Sciatic nerve (tissue), 2 donors: Measurements from ENCODE around the gene DENND2C. TPM values are rescaled to one million over a fixed set of nuclear protein-coding genes. Genes with fewer than 3 reads are reported as not detected.

Experiments used
- ATAC-seq: fragments of 200-7000 bp; cut with Tn5 transposase; one replicate; pipeline ENCODE4 v1.9.1; 2020; ENCODE audit warnings: mild to moderate bottlenecking, moderate library complexity
- DNase-seq: peaks from one replicate; pipeline ENCODE4 v3.0.0-alpha.2; 2020; ENCODE audit warnings: low spot score
- intact Hi-C: fragments of 100-400 bp; cut with DNase I; formaldehyde crosslinking; loops from one replicate; pipeline ENCODE4 v1.14.2; 2022
- total RNA-seq: library from RNA; stranded (reverse); fragmentation: NEBNext Ultra II Directional; extraction: Animal tissue kit (Norgen Biotek cat#: 25700); gene quantifications from one replicate; pipeline ENCODE4 v1.2.1, GENCODE V29; 2021
- donor health status: DM: no; HTN: no; CAD: no.
- donor health status: DM: no; HTN: no; CAD: no.

DENND2C gene
- total RNA-seq, result 4.5 TPM

DNA sequence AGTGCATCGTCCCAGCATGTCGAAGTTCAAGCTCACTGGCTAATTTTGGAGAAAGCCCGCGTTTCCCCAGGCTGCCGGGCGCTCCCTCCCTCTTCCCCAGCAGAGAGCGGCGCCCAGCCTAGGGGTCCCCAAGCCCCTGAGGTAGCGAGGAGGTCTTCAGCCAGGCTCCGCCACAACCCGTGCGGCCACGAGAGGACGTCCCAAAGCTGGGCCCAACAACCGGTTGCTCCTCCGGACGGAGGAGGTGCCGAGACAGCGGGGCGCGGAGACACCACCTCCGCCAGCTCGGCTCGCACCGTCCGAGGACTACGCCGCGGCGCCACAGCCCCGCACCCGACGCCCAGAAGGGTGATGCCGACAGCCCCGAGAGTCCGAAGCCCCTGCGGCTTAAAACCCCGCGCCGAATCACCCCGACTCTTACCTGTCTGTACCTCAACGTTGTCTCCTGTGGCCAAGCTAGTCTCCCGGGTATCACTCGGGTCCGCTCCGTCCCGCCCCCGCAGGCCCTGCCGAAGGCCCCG lies at the start of gene DENND2C:
Gene DENND2C (minus strand): TSS at position 488 of the 521 bp plus-strand sequence. CDS start 44,065 bp downstream, outside the sequence.
- peak; percentile 78 for ATAC-seq
- intact Hi-C loops, result no loop called here
- no peak for DNase-seq

- no peak for ATAC-seq
- intact Hi-C loops, result no loop called here
- no peak for DNase-seq
Measured at GRCh38 chr1:114719424-114719787, 49.6 kb upstream of the DENND2C start.

GRCh38 chr1:114718661-114719423 lies 49.0 kb upstream of the DENND2C start:
- DNase-seq (no peak), ATAC-seq (no peak)
- intact Hi-C loops, result no loop called here

DNA sequence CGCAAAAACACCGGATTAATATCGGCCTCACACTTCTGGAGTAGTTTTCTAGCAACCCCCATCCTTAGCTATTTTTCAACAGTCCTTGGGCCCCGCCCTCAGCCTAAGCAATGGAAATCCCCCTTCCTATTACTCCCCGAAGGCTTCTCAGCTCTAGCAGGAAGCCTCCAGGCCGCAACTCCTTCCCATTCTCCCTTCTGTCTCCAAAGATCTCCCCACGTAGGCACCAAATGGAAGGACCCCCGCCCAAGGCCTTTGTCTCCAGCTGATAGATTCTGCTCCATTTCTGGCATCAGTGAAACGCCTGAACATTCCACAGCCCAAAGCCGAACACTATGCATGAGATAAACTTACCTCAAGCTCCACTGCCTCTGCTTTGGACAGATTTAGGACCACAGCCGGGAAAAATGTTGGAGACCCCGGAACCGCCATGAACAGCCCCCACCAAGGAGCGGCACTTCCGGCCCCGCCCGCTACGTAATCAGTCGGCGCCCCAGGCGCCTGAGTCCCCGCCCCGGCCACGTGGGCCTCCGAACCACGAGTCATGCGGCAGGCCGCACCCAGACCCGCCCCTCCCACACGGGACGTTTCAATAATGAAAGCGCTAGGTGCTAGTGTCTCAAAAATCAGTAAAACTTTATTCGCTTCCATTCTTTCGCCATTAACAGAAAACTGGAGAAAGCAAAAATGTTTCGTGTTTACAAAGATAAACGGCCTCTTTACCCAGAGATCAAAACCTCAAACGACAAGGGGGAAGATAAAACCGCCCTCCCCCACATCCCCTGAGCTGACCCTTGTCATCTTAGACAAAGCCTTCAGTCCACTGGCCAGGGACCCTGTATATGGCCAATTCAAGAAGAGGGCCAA lies 46.7 kb upstream of the DENND2C start, which contains the start of gene NRAS:
Gene NRAS (minus strand): TSS at position 468 of the 867 bp plus-strand sequence. CDS start 611 bp downstream, outside the sequence.
- intact Hi-C loops, result no loop called here
- peak; percentile 98 for DNase-seq
- ATAC-seq, result peak; percentile 100

DNA sequence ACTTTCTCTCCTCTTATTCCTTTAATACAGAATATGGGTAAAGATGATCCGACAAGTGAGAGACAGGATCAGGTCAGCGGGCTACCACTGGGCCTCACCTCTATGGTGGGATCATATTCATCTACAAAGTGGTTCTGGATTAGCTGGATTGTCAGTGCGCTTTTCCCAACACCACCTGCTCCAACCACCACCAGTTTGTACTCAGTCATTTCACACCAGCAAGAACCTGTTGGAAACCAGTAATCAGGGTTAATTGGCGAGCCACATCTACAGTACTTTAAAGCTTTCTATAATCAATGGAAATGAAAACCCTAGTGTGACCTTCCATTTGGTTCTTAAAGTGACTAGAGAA lies 46.1 kb upstream of the DENND2C start:
- intact Hi-C loops, result no loop called here
- no peak for ATAC-seq
- no peak for DNase-seq

- intact Hi-C loops, result no loop called here
- no peak for DNase-seq
- no peak for ATAC-seq
Measured at GRCh38 chr1:114712977-114713376, 43.1 kb upstream of the DENND2C start.

DNA sequence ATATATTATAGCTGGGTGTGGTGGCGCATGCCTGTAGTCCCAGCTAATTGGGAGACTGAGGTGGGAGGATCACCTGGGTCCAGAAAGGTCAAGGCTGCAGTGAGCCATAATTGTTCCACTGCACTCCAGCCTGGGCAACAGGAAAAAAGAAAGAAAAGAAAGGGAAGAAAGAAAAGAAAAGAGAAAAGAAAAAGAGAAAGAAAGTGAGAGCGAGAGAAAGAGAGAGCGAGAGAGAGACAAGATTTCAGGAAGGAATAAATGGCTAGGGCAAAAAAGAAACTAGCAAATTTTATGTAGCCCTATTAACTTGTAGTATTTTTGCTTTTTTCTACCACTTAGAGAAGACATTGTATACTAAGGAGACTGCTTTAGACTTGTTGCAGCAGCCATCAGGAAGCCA lies 40.5 kb upstream of the DENND2C start:
- intact Hi-C loops, result no loop called here
- ATAC-seq (no peak), DNase-seq (no peak)

- intact Hi-C loops, result no loop called here
- no peak for ATAC-seq
- DNase-seq, result no peak
Measured at GRCh38 chr1:114707604-114708003, 37.8 kb upstream of the DENND2C start.

GRCh38 chr1:114703242-114703641 lies 33.4 kb upstream of the DENND2C start:
- intact Hi-C loops, result no loop called here
- ATAC-seq, result no peak
- DNase-seq, result no peak

- intact Hi-C loops, result no loop called here
- DNase-seq, result no peak
- no peak for ATAC-seq
Measured at GRCh38 chr1:114702737-114703136, 32.9 kb upstream of the DENND2C start.

DNA sequence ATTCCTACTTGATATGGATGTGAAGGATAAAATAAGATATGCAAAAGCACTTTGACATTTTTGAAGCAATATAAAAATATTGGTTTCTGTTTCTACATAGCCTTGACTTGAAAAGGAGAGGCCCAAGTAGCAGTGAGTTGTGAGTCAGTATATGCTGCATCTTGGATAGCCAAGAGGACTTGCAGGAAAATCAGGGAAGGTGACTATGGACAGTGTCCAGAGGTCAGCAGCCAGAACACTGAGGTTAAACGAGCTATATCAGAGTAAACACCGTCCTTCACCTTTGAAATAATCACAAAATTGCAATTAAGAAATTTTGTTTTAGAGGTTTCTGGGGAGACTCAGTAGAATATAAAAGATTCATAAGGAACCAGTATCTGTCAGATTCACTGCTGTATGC lies 32.1 kb upstream of the DENND2C start:
- DNase-seq (no peak), ATAC-seq (no peak)
- intact Hi-C loops, result no loop called here

GRCh38 chr1:114700036-114700600 lies 30.3 kb upstream of the DENND2C start:
- intact Hi-C loops, result no loop called here
- DNase-seq (no peak), ATAC-seq (no peak)

- no peak for DNase-seq
- no peak for ATAC-seq
- intact Hi-C loops, result no loop called here
Measured at GRCh38 chr1:114696810-114697209, 27.0 kb upstream of the DENND2C start.

DNA sequence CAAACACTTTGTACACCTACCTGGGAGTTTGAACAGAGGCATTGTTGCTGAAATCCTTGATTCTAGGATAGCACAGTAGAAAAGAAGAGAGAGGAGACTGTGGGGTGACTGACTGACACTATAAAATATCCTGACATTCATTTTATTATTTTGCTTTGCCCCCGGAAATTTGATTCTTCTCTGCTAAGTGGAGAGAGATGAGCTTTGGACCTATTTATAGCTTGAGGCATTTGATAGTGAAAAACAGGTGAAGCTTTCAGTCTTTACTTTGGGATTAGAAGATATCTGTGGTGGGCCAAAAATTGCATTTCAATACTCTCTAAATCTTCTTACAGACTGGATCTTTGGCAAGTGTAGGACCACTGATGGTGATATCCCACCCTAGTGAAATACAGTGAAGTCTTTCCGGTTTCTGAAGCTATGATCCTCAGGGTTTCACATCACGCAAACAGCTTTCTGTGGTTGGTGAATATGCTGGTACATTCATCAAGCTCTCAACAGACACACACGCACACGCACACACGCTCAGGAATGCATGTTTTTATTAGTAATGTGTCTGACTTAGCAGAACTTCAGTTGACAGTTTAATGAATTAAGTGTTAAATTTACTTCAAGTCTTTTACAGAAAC lies 25.7 kb upstream of the DENND2C start, which contains the start of gene AMPD1:
Gene AMPD1 (minus strand): TSS at position 117 of the 629 bp plus-strand sequence. CDS start 75 bp downstream, at position 42.
- intact Hi-C loops, result no loop called here
- DNase-seq (no peak), ATAC-seq (no peak)

DNA sequence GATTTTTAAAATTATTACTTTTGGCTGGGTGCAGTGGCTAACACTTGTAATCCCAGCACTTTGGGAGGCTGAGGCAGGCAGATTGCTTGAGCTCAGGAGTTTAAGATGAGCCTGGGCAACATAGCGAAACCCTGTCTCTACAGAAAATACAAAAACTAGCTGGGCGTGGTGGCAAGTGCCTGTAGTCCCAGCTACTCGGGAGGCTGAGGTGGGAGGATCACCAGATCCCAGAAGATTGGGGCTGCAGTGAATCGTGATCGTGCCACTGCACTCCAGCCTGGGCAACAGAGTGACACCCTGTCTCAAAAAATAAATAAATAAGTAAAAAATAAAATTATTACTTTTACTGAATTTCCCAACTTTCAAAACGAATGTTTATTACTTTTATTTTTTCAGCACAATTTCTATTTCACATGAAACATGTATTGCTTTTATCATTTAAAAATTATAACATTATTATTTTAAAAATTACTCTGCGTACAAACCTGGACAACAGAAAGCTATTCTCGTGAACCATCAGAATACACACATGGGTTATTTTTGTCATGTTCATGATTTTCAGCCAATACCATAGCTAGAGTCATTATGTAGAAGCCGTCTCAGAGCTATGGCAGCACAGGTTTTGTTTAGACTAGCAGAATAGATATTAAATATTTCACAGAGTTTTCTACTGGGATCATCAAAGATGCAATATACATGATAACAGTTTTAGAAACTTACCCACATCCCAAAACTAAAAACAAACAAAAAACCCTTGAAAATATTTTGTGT lies 24.9 kb upstream of the DENND2C start:
- no peak for DNase-seq
- ATAC-seq, result no peak
- intact Hi-C loops, result no loop called here

- intact Hi-C loops, result no loop called here
- ATAC-seq (no peak), DNase-seq (no peak)
Measured at GRCh38 chr1:114692947-114693346, 23.1 kb upstream of the DENND2C start.

DNA sequence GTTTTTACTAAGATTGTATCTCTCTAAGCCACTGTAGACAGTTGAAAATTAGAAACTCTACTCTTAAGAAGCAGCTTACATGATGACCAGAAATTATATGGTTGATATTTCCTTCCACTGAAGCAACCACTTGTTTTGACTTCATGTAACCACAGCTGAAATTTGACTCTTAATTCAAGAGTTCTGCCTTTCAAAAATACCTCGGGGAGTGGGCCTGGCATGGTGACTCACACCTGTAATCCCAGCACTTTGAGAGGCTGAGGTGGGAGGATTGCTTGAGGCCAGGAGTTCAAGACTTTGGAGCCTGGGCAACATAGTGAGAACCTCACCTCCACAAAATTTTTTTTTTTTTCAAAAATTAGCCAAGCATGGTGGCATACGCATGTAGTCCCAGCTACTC lies 21.2 kb upstream of the DENND2C start:
- ATAC-seq (no peak), DNase-seq (no peak)
- intact Hi-C loops, result no loop called here

- intact Hi-C loops, result no loop called here
- DNase-seq (no peak), ATAC-seq (no peak)
Measured at GRCh38 chr1:114690148-114690547, 20.3 kb upstream of the DENND2C start.
